Naive thymus-derived CD8-positive, alpha-beta T cell (primary cell): ENCODE data around the gene GPR139. TPM values are rescaled to one million over a fixed set of nuclear protein-coding genes. Genes with fewer than 3 reads are reported as not detected.

Source experiments
- ATAC-seq, 2 donors: fragments of 150-1000 bp; cut with Tn5 transposase in 1 of 2; sonication (Bioruptor Pico), chemical (Tn5 transposase) in 1 of 2; 1 replicate in 1 of 2; 2 replicates in 1 of 2; pipeline ENCODE4 v1.10.0; 2021; ENCODE audit warnings: mild to moderate bottlenecking in 2 of 2, moderate library complexity in 2 of 2
- POLR2A ChIA-PET: fragments of 350-600 bp; sonication (Branson Sonifier 250); formaldehyde crosslinking; loops from one replicate; lab custom pipeline; 2021; ENCODE audit warnings: antibody characterized with exemption; lab: Charles Lee
- DNase-seq, 10 donors: peaks; one replicate each; pipeline versions ENCODE4 v3.0.0 to v3.0.0-alpha.2; 2020 to 2022
- H3K27ac Mint-ChIP-seq, 10 donors: one replicate each; pipeline ENCODE4 v1.8.0; 2020 to 2022; ENCODE audit warnings: mild to moderate bottlenecking in 10 of 10, mixed read lengths in 10 of 10, moderate library complexity in 4 of 10, inconsistent platforms in 1 of 10
- H3K27me3 Mint-ChIP-seq, 5 donors: one replicate each; pipeline ENCODE4 v1.8.0; 2021 to 2022; ENCODE audit warnings: mixed read lengths in 5 of 5
- H3K36me3 Mint-ChIP-seq, 3 donors: one replicate each; pipeline ENCODE4 v1.8.0; 2020 to 2022; ENCODE audit warnings: mixed read lengths in 3 of 3, mild to moderate bottlenecking in 2 of 3, inconsistent platforms in 1 of 3
- H3K4me1 Mint-ChIP-seq, 4 donors: one replicate each; pipeline ENCODE4 v1.8.0; 2021 to 2022; ENCODE audit warnings: mixed read lengths in 4 of 4
- H3K4me3 Mint-ChIP-seq, 10 donors: one replicate each; pipeline ENCODE4 v1.8.0; 2020 to 2022; ENCODE audit warnings: mild to moderate bottlenecking in 10 of 10, mixed read lengths in 10 of 10, moderate library complexity in 6 of 10, inconsistent platforms in 1 of 10
- H3K9me3 Mint-ChIP-seq, 9 donors: one replicate each; pipeline ENCODE4 v1.8.0; 2020 to 2022; ENCODE audit warnings: mixed read lengths in 9 of 9, mild to moderate bottlenecking in 3 of 9, inconsistent platforms in 1 of 9, moderate library complexity in 1 of 9
- polyA plus RNA-seq, 3 donors: library from polyadenylated mRNA; unstranded; fragments of 300-500 nt; fragmentation: Illumina TruSeq; gene quantifications; one replicate each; pipeline ENCODE4 v1.2.3, GENCODE V29; 2021
- total RNA-seq, 8 experiments: library from RNA in 2 of 8; stranded (reverse) in 2 of 8; gene quantifications; one replicate each; pipeline ENCODE4 v1.2.3 and lab custom pipeline; 2021 to 2026

Gene GPR139
- total and polyA plus RNA-seq, 5 experiments from 2014 or later = not detected

- ATAC-seq = no peak
- H3K9me3 Mint-ChIP-seq = peaks cover 0 to 13% (median 3%) of the 10 kb centered on the region in 9 donors
- POLR2A ChIA-PET = no interaction called here
- no peak overlapping the region for H3K27ac Mint-ChIP-seq
- no peak overlapping the region for H3K4me3 Mint-ChIP-seq
- no peaks in the 10 kb centered on the region for H3K4me1 Mint-ChIP-seq
- DNase-seq = no peak
- peaks cover 2 to 23% (median 9%) of the 10 kb centered on the region in 5 donors for H3K27me3 Mint-ChIP-seq
- H3K36me3 Mint-ChIP-seq = no peaks in the 10 kb centered on the region
These were observed 71.6 kb downstream of the GPR139 start for GRCh38 chr16:20001856-20002707.

GRCh38 chr16:19997734-19998133, 76.0 kb downstream of the GPR139 start:
- peaks cover 2 to 34% (median 6%) of the 10 kb centered on the region in 5 donors for H3K27me3 Mint-ChIP-seq
- ATAC-seq = no peak
- peaks cover 0 to 6% (median 0%) of the 10 kb centered on the region in 3 donors for H3K36me3 Mint-ChIP-seq
- peaks cover 0 to 11% (median 0%) of the 10 kb centered on the region in 9 donors for H3K9me3 Mint-ChIP-seq
- no peak overlapping the region for H3K4me3 Mint-ChIP-seq
- H3K4me1 Mint-ChIP-seq = no peaks in the 10 kb centered on the region
- DNase-seq = no peak
- H3K27ac Mint-ChIP-seq = no peak overlapping the region
- POLR2A ChIA-PET = no interaction called here

DNA sequence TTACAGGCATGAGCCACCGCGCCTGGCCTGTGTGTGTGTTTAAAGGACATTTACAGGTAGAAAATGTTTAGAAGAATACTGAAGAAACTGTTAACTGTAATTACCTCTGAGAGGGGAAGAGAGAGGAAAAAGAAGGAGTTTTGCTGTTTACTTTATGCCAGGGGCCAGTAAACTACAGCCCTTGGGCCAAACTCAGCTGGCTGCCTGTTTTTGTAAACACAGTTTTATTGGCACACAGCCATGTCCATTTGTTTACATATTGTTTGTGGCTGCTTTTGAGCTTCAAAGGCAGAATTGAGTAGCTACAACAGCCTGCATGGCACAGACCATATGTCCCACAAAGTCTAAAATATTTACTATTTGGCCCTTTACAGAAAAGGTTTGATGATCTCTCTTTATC, 76.4 kb downstream of the GPR139 start:
- Mint-ChIP-seq H3K4me3 (no peak overlapping the region), H3K4me1 (no peaks in the 10 kb centered on the region), H3K36me3 (peaks cover 0 to 6% (median 0%) of the 10 kb centered on the region in 3 donors), H3K27ac (no peak overlapping the region), H3K9me3 (peaks cover 0 to 11% (median 0%) of the 10 kb centered on the region in 9 donors), H3K27me3 (peaks cover 2 to 29% (median 6%) of the 10 kb centered on the region in 5 donors)
- POLR2A ChIA-PET = no interaction called here
- ATAC-seq (no peak), DNase-seq (no peak)

DNA sequence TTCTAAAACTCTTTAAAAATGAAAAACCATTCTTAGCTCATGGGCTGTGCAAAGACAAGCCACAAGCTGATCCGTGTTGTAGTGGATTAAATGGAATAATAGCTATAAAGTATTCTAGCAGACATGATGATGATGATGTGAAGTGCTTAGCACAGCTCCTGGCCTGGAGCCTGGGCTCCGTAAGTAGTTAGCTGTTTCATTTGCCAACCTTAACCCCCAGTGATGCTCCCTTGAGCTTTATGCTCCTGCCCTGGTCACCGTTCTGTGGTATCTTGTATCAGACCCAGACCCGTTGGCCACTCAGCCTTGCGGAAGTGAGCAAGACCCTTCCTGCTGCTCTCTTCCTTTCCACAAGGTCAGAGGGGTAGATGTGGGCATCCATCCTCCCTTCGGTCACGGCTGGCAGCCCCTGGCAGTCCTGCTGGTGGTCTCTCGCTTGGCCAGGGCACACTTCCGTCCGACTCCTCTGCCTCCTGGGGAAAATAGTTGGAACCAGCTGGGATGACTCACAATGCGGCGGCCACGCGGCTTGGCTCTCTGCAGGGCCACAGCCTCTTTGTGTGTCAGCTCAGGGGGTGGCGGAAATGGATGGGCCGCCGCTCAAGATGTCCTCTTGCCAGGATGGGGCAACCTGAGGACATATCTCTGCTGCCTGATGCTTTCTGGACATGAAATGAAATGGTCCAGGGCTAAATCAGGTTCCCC, 79.1 kb downstream of the GPR139 start:
- Mint-ChIP-seq H3K27me3 (peaks cover 2 to 22% (median 5%) of the 10 kb centered on the region in 5 donors), H3K36me3 (peaks cover 0 to 6% (median 0%) of the 10 kb centered on the region in 3 donors), H3K4me3 (no peak overlapping the region), H3K4me1 (no peaks in the 10 kb centered on the region), H3K9me3 (peaks cover 0 to 14% (median 0%) of the 10 kb centered on the region in 9 donors), H3K27ac (no peak overlapping the region)
- POLR2A ChIA-PET = no interaction called here
- no peak for ATAC-seq
- no peak for DNase-seq

DNA sequence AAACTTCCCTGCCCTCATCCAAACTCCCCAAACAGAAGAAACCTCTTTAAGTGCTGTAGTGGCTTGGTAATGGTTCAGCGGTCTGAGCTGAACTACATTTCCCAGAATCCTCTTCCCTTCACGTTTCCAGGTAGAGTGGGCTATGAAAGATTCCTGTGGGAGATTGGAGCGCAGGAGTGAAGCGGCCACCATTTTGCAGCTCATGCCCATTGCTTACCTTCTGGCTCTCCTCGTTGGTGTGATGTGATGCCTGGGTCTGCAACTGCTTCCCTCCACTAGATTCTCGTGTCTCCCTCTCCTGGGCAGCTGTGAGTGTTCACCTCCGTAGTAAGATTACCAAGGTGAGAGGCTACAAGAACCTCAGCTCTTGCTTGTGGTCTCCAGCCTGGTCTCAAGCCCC, 82.1 kb downstream of the GPR139 start:
- Mint-ChIP-seq H3K27me3 (peaks cover 2 to 30% (median 6%) of the 10 kb centered on the region in 5 donors), H3K9me3 (peaks cover 0 to 22% (median 0%) of the 10 kb centered on the region in 9 donors), H3K27ac (no peak overlapping the region), H3K4me1 (no peaks in the 10 kb centered on the region), H3K4me3 (peak overlapping the region in 1 of 10 donors; percentile 15), H3K36me3 (peaks cover 0 to 6% (median 0%) of the 10 kb centered on the region in 3 donors)
- DNase-seq (no peak), ATAC-seq (no peak)
- POLR2A ChIA-PET = no interaction called here

- ATAC-seq (no peak), DNase-seq (no peak)
- no peak overlapping the region for H3K27ac Mint-ChIP-seq
- no peaks in the 10 kb centered on the region for H3K4me1 Mint-ChIP-seq
- no peak overlapping the region for H3K4me3 Mint-ChIP-seq
- H3K36me3 Mint-ChIP-seq = no peaks in the 10 kb centered on the region
- POLR2A ChIA-PET = no interaction called here
- H3K27me3 Mint-ChIP-seq = peaks cover 2 to 16% (median 3%) of the 10 kb centered on the region in 5 donors
- peaks cover 0 to 9% (median 3%) of the 10 kb centered on the region in 9 donors for H3K9me3 Mint-ChIP-seq
These were observed 89.6 kb downstream of the GPR139 start for GRCh38 chr16:19984135-19984534.

Other genes starting within 250 kb of the GPR139 start
- gene GPRC5B, start 189.0 kb downstream of the GPR139 start, total RNA-seq = not detected
- gene GPRC5B, start 189.0 kb downstream of the GPR139 start, polyA plus RNA-seq = 1 to 10 TPM in 1 of 3 donors, under 1 TPM in 1, not detected in 1; 0.10 to 1.2 TPM